ENCODE results near the gene ARHGAP12.

Gene ARHGAP12

DNA sequence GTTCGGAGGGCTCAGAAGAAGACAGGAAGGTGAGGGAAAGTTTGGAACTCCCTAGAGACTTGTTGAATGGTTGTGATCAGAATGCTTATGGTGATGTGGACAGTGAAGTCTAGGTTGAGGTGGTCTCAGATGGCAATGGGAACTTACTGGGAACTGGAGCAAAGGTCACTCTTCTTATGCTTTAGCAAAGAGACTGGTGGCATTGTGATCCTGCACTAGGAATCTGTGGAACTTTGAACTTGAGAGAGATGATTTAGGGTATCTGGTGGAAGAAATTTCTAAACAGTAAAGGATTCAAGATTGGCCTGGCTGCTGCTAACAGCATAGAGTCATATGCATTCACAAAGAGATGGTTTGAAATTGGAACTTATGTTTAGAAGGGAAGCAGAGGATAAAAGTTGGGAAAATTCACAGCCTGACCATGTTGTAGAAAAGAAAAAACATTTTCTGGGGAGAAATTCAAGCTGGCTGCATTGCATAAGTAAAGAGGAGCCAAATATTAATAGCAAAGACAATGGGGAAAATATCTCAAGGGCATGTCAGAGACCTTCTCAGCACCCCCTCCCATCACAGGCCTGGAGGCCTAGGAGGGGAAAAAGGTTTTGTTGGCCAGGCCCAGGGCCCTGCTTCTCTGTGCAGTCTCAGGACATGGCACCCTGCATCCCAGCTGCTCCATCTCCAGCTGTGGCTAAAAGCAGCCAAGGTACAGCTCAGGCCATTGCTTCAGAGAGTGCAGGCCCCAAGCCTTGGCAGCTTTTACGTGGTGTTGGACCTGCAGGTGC lies 26.0 kb upstream of the ARHGAP12 start:
- H3K4me3 ChIP-seq: no peak overlapping the region
- TF ChIP-seq, protein P1, sequence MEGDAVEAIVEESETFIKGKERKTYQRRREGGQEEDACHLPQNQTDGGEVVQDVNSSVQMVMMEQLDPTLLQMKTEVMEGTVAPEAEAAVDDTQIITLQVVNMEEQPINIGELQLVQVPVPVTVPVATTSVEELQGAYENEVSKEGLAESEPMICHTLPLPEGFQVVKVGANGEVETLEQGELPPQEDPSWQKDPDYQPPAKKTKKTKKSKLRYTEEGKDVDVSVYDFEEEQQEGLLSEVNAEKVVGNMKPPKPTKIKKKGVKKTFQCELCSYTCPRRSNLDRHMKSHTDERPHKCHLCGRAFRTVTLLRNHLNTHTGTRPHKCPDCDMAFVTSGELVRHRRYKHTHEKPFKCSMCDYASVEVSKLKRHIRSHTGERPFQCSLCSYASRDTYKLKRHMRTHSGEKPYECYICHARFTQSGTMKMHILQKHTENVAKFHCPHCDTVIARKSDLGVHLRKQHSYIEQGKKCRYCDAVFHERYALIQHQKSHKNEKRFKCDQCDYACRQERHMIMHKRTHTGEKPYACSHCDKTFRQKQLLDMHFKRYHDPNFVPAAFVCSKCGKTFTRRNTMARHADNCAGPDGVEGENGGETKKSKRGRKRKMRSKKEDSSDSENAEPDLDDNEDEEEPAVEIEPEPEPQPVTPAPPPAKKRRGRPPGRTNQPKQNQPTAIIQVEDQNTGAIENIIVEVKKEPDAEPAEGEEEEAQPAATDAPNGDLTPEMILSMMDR (IDR thresholded peaks at IDR 0.05): no peak
- H3K27ac ChIP-seq: no peak overlapping the region
- no peak for DNase-seq (ENCODE audit: low spot score)

DNA sequence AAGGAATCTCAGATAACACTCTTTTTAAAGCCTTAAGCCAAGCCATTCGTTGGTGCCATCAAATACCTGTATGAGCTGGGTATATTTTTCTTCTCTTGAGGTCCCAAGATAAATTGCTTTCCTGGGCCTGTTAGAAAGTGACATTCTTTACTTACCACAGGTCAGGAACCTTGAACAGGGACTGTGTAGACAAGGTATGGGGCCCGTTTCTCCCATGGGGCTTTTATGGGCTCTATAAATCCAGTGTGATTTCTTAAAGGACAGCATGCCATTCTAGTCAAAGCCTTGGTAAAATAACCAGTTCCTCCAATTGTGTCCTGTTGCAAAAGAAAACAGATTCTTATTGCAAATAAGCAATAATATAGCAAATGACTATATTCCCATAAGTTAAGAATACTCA lies 24.8 kb upstream of the ARHGAP12 start:
- TF ChIP-seq, protein P1 (IDR thresholded peaks at IDR 0.05): no peak
- DNase-seq (ENCODE audit: low spot score): no peak
- H3K27ac ChIP-seq: no peak overlapping the region
- H3K4me3 ChIP-seq: no peak overlapping the region

DNA sequence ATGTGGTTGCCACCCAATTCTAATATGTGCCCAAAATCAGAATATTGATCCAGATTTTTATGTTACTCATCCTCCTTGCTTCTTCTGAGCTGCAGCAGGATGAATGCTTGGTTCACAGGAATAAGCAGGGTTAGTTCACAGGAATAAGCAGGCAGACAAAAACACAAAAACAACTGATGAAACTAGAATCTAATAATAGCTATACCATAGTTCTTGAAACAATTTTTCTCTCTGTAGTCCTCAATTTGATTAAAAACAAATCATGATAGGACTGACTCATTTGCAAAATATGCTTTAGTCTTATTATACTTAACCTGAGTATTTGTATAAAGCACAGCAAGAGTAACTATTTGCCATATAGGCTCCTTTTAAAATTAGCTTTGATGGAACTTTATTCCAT lies 24.4 kb upstream of the ARHGAP12 start:
- no peak overlapping the region for H3K27ac ChIP-seq
- no peak overlapping the region for H3K4me3 ChIP-seq
- DNase-seq (ENCODE audit: low spot score): no peak
- TF ChIP-seq, protein P1 (IDR thresholded peaks at IDR 0.05): no peak

DNA sequence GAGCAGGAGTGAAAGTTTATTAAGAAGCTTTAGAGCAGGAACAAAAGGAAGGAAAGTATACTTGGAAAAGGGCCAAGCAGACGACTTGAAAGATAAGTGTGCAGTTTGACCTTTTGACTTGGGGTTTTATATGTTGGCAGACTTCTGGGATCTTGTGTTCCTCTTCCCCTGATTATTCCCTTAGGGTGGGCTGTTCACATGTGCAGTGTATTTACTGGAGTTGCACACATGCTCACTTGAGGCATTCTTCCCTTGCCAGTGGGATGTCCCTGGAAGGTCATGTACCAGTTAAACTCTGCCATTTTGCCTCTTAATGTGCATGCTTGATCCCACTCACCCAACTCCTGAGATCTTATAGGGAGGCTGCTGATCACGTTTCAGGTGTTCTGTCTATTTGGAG lies 23.4 kb upstream of the ARHGAP12 start:
- H3K4me3 ChIP-seq: no peak overlapping the region
- H3K27ac ChIP-seq: no peak overlapping the region
- TF ChIP-seq, protein P1 (IDR thresholded peaks at IDR 0.05): no peak
- no peak for DNase-seq (ENCODE audit: low spot score)

DNA sequence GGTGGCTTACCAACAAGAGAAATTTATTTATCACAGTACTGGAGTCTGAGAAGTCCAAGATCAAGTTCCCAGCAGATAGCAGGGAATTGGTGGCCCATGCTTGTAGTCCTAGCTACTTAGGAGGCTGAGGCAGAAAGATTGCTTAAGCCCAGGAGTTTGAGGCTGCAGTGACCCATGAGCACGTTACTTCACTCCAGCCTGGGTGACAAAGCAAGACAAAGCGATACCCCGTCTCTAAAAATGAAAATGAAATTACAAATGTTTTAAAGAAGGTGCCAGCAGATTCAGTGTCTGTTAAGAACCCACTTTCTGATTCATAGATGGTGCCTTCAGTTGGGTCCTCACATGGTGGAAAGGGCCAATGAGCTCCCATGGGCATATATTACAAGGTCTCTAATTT lies 20.6 kb upstream of the ARHGAP12 start:
- DNase-seq (ENCODE audit: low spot score): no peak
- Histone ChIP-seq H3K27ac (no peak overlapping the region), H3K4me3 (no peak overlapping the region)
- TF ChIP-seq, protein P1 (IDR thresholded peaks at IDR 0.05): no peak

DNA sequence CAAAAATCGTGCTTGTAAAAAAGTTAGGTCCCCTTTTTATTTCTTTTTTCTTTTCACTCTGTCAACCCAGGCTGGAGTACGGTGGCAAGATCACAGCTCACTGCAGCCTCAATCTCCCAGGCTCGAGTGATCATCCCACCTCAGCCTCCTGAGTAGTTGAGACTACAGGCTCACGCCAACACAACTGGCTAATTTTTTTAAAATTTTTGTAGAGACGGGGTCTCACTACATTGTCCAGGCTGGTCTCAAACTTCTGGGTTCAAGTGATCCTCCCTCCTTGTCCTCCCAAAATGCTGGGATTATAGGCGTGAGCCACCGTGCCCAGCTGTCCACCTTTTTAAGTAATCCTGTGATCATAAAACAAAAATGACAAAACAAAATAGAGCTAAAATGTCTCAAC lies 19.4 kb upstream of the ARHGAP12 start:
- Histone ChIP-seq H3K27ac (no peak overlapping the region), H3K4me3 (peak overlapping the region; percentile 19)

More for the DNA sequence above, 19.4 kb upstream of the ARHGAP12 start:
- TF ChIP-seq, protein P1 (IDR thresholded peaks at IDR 0.05): no peak
- no peak for DNase-seq (ENCODE audit: low spot score)

All from coronary artery (tissue), 2 donors.